K562 (cell line): ENCODE measurements around the gene GOLGA5.

Source experiments
- BHLHE40 ChIP-seq: IDR thresholded peaks from 2 replicates; pipeline ENCODE4 v1.6.1; 2011; ENCODE audit warnings: low read length, improper control_type of control experiment
- REST ChIP-seq, 2 experiments: fragments of 450-650 bp; formaldehyde crosslinking in 1 of 2; IDR thresholded peaks; 2 replicates each; pipeline versions ENCODE4 v1.4.0 to v1.6.1; 2014 to 2020; ENCODE audit warnings: mild to moderate bottlenecking in 2 of 2, borderline replicate concordance in 1 of 2, low read depth in 1 of 2
- ZC3H4 ChIP-seq: sonication (generic); formaldehyde crosslinking; IDR thresholded peaks from 2 replicates; pipeline ENCODE4 v1.9.0; 2021; ENCODE audit warnings: missing genetic modification reagents, borderline replicate concordance
- ZNF263 ChIP-seq: sonication (generic); formaldehyde crosslinking; IDR thresholded peaks from 2 replicates; pipeline ENCODE4 v1.8.0; 2022; ENCODE audit warnings: mild to moderate bottlenecking, missing genetic modification reagents, borderline replicate concordance
- TF ChIP-seq, protein P1 (sequence below): sonication (generic); formaldehyde crosslinking; IDR thresholded peaks from 2 replicates; pipeline ENCODE4 v1.8.1; 2022; ENCODE audit warnings: missing genetic modification reagents
- TF ChIP-seq, protein P2 (sequence below), 3 experiments: IDR thresholded peaks in 2 of 3; conservative IDR thresholded peaks in 1 of 3; 2 replicates each; pipeline ENCODE4 v1.5.1; 2011 to 2012; ENCODE audit warnings: low read length in 3 of 3, mild to moderate bottlenecking in 3 of 3, control low read depth in 2 of 3, improper control_type of control experiment in 1 of 3, inconsistent platforms in 1 of 3, low read depth in 1 of 3, mixed read lengths in 1 of 3, moderate library complexity in 1 of 3; ENCODE audit not compliant: insufficient read depth in 2 of 3

GRCh38 chr14:92794547-92794941 lies 439 bp downstream of the GOLGA5 start:
- TF ChIP-seq ZC3H4 (CRISPR knock-in tag) (no peak), REST (IDR thresholded peaks at IDR 0.05; ENCODE audit: borderline replicate concordance) (no peak), REST (CRISPR knock-in tag; IDR thresholded peaks at IDR 0.05; ENCODE audit: low read depth) (no peak), ZNF263 (CRISPR knock-in tag) (0 out of 2 replicates have a peak, but pooled peaks have one; percentile 6), BHLHE40 (no peak)
- TF ChIP-seq, protein P1, sequence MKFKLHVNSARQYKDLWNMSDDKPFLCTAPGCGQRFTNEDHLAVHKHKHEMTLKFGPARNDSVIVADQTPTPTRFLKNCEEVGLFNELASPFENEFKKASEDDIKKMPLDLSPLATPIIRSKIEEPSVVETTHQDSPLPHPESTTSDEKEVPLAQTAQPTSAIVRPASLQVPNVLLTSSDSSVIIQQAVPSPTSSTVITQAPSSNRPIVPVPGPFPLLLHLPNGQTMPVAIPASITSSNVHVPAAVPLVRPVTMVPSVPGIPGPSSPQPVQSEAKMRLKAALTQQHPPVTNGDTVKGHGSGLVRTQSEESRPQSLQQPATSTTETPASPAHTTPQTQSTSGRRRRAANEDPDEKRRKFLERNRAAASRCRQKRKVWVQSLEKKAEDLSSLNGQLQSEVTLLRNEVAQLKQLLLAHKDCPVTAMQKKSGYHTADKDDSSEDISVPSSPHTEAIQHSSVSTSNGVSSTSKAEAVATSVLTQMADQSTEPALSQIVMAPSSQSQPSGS, result no peak
- TF ChIP-seq, protein P2, sequence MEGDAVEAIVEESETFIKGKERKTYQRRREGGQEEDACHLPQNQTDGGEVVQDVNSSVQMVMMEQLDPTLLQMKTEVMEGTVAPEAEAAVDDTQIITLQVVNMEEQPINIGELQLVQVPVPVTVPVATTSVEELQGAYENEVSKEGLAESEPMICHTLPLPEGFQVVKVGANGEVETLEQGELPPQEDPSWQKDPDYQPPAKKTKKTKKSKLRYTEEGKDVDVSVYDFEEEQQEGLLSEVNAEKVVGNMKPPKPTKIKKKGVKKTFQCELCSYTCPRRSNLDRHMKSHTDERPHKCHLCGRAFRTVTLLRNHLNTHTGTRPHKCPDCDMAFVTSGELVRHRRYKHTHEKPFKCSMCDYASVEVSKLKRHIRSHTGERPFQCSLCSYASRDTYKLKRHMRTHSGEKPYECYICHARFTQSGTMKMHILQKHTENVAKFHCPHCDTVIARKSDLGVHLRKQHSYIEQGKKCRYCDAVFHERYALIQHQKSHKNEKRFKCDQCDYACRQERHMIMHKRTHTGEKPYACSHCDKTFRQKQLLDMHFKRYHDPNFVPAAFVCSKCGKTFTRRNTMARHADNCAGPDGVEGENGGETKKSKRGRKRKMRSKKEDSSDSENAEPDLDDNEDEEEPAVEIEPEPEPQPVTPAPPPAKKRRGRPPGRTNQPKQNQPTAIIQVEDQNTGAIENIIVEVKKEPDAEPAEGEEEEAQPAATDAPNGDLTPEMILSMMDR (IDR thresholded peaks at IDR 0.05 in 2 of 3, conservative IDR thresholded peaks at IDR 0.05 in 1 of 3; ENCODE audit: insufficient read depth in 2 of 3, low read depth in 1 of 3, low read length in 3 of 3), result no peak
